Right atrium auricular region (tissue), 2 donors: ENCODE data around the gene SFTA2. TPM values are rescaled to one million over a fixed set of nuclear protein-coding genes. Genes with fewer than 3 reads are reported as not detected.

Source experiments
- DNase-seq: peaks from one replicate; pipeline ENCODE4 v3.0.0-alpha.2; 2019; ENCODE audit warnings: low spot score
- H3K27ac ChIP-seq, 2 donors: fragments of 200-600 bp; sonication (generic); 1 replicate in 1 of 2; 2 replicates in 1 of 2; pipeline ENCODE4 v1.5.1; 2016 to 2019
- H3K27me3 ChIP-seq, 2 donors: fragments of 200-600 bp; sonication (generic); one replicate each; pipeline versions ENCODE4 v1.5.1 to v1.6.0; 2017 to 2019
- H3K36me3 ChIP-seq: fragments of 200-600 bp; sonication (generic); one replicate; pipeline ENCODE4 v1.5.1; 2016
- H3K4me1 ChIP-seq, 2 donors: fragments of 200-600 bp; sonication (generic); one replicate each; pipeline versions ENCODE4 v1.5.1 to v1.6.0; 2017 to 2019
- H3K4me3 ChIP-seq, 2 donors: fragments of 200-600 bp; sonication (generic); 1 replicate in 1 of 2; 2 replicates in 1 of 2; pipeline ENCODE4 v1.5.1; 2017 to 2019; ENCODE audit warnings: mild to moderate bottlenecking in 1 of 2, moderate library complexity in 1 of 2
- H3K9me3 ChIP-seq, 2 donors: fragments of 200-600 bp; sonication (generic); one replicate each; pipeline ENCODE4 v1.5.1; 2019
- CTCF ChIP-seq, 2 donors: fragments of 200-600 bp; sonication (generic); IDR thresholded peaks; one replicate each; pipeline ENCODE4 v1.5.1; 2019; ENCODE audit warnings: antibody characterized with exemption in 2 of 2
- total RNA-seq, 2 donors: library from RNA; depleted of rRNA; stranded (reverse); fragments of >200 nt; gene quantifications; one replicate each; pipeline ENCODE4 v1.1.0, GENCODE V29; 2016

The SFTA2 gene
- total RNA-seq, 2 donors from 2014 or later: not detected

GRCh38 chr6:30951907-30952469 is 20.0 kb upstream of the SFTA2 start:
- TF ChIP-seq CTCF (IDR thresholded peaks at IDR 0.05): no peak

GRCh38 chr6:30948811-30949210 is 16.8 kb upstream of the SFTA2 start:
- H3K4me1 ChIP-seq: no peaks in the 10 kb centered on the region
- no peak for DNase-seq
- TF ChIP-seq CTCF (IDR thresholded peaks at IDR 0.05): no peak

More at GRCh38 chr6:30951907-30952469, 20.0 kb upstream of the SFTA2 start:
- Histone ChIP-seq H3K9me3 (no peaks in the 10 kb centered on the region), H3K27ac (no peak overlapping the region), H3K27me3 (no peaks in the 10 kb centered on the region), H3K4me3 (no peak overlapping the region), H3K36me3 (no peaks in the 10 kb centered on the region), H3K4me1 (peaks cover 0 to 13% of the 10 kb centered on the region in 2 donors)
- DNase-seq: no peak

GRCh38 chr6:30947231-30947630 is 15.3 kb upstream of the SFTA2 start:
- Histone ChIP-seq H3K27ac (no peak overlapping the region), H3K9me3 (no peaks in the 10 kb centered on the region), H3K4me3 (no peak overlapping the region), H3K36me3 (no peaks in the 10 kb centered on the region), H3K4me1 (peaks cover 0 to 11% of the 10 kb centered on the region in 2 donors), H3K27me3 (no peaks in the 10 kb centered on the region)
- DNase-seq: no peak
- TF ChIP-seq CTCF (IDR thresholded peaks at IDR 0.05): no peak

More at GRCh38 chr6:30948811-30949210, 16.8 kb upstream of the SFTA2 start:
- Histone ChIP-seq H3K4me3 (no peak overlapping the region), H3K36me3 (no peaks in the 10 kb centered on the region), H3K9me3 (no peaks in the 10 kb centered on the region), H3K27ac (no peak overlapping the region), H3K27me3 (no peaks in the 10 kb centered on the region)

- TF ChIP-seq CTCF (IDR thresholded peaks at IDR 0.05): no peak
- no peak overlapping the region for H3K27ac ChIP-seq
- H3K4me3 ChIP-seq: no peak overlapping the region
- DNase-seq: no peak
- H3K4me1 ChIP-seq: peaks cover 0 to 12% of the 10 kb centered on the region in 2 donors
- H3K9me3 ChIP-seq: no peaks in the 10 kb centered on the region
- H3K27me3 ChIP-seq: no peaks in the 10 kb centered on the region
- H3K36me3 ChIP-seq: no peaks in the 10 kb centered on the region
Measured at GRCh38 chr6:30945281-30945680, 13.3 kb upstream of the SFTA2 start.

- no peak overlapping the region for H3K27ac ChIP-seq
- H3K9me3 ChIP-seq: no peaks in the 10 kb centered on the region
- no peaks in the 10 kb centered on the region for H3K27me3 ChIP-seq
- H3K4me1 ChIP-seq: peaks cover 0 to 12% of the 10 kb centered on the region in 2 donors
- no peak for TF ChIP-seq CTCF (IDR thresholded peaks at IDR 0.05)
- no peaks in the 10 kb centered on the region for H3K36me3 ChIP-seq
- DNase-seq: no peak
- H3K4me3 ChIP-seq: no peak overlapping the region
Measured at GRCh38 chr6:30944051-30944450, 12.1 kb upstream of the SFTA2 start.
